Measurements from ENCODE around the gene MAOA.
"Not testable (repeated sequence)": the region's sequence is repeated elsewhere in the genome, so short reads cannot be mapped to it uniquely, and the experiment has no call there.

Gene MAOA

GRCh38 chrX:43656005-43656494 is at the start of gene MAOA:
Gene MAOA, plus strand, starts transcription at chrX:43656299. Its CDS starts 43 bp downstream, at chrX:43656342.
- no peak for DNase-seq (ENCODE audit: low spot score)

DNA sequence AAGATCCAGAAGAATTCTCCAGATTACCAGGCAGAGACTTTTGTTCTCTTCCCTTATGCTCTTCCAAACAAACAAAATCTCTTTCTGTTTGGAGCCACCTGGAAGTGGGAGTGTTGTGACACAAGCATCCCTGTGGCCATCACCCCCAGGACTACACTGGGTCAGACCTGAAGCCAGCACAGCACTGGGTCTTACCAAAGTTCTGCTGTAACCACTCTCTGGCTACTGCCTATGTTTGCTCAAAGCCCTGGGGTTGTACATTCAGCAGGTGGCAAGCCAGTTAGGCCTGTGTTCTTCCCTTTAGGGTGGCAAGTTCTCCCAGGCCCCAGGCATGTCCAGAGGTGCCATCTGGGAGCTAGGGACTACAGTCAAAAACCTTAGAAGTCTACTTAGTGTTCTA is 43.7 kb upstream of the MAOA start:
- no peak for DNase-seq (ENCODE audit: low spot score)

GRCh38 chrX:43615660-43616059 is 40.4 kb upstream of the MAOA start:
- DNase-seq (ENCODE audit: low spot score) = no peak

GRCh38 chrX:43618366-43619205 is 37.5 kb upstream of the MAOA start:
- DNase-seq (ENCODE audit: low spot score) = no peak

- not testable (repeated sequence) for DNase-seq (ENCODE audit: low spot score)
These were observed 36.2 kb upstream of the MAOA start for GRCh38 chrX:43619861-43620260.

DNA sequence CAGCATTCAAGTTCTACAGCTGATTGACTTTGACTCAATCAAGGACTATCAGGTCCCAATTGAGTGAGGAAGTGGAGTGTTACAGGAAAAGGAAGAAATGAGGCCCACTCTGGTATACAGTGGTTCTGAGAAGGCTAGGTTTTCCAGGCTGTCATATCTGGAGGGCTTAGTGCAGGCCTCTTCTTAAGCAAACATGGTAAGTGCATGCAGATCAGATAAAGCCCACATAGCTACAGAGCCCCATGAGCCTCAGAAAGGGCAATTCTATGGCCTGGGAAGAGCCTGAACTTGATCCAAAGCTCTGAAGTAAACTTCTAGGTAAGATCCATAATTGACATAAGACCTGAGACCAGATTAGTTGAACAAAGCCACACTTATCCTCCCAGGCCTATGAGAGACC is 29.0 kb upstream of the MAOA start:
- DNase-seq (ENCODE audit: low spot score) = no peak

DNA sequence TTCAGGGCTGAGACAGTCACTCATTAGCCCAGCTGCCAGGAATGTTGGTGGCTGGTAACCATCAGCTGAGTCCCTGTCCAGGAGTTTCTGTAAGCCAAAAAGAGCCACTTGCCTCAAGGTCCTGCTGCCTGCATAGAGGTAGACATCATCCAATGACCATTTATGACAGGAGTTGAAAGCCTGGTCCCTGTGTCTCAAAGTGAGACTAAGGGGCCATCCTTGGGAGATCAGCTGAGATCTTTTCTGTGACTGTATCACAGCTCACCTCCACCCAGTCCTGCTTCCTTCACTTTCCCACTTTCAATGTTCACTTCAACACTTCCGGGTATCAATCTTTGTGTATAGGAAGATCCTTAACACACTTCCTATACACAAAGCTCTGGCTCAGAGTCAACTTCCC is 28.4 kb upstream of the MAOA start:
- no peak for DNase-seq (ENCODE audit: low spot score)

GRCh38 chrX:43629229-43629628 is 26.9 kb upstream of the MAOA start:
- DNase-seq (ENCODE audit: low spot score) = no peak

GRCh38 chrX:43631841-43632240 is 24.3 kb upstream of the MAOA start:
- no peak for DNase-seq (ENCODE audit: low spot score)

GRCh38 chrX:43633081-43633480 is 23.0 kb upstream of the MAOA start:
- no peak for DNase-seq (ENCODE audit: low spot score)

DNA sequence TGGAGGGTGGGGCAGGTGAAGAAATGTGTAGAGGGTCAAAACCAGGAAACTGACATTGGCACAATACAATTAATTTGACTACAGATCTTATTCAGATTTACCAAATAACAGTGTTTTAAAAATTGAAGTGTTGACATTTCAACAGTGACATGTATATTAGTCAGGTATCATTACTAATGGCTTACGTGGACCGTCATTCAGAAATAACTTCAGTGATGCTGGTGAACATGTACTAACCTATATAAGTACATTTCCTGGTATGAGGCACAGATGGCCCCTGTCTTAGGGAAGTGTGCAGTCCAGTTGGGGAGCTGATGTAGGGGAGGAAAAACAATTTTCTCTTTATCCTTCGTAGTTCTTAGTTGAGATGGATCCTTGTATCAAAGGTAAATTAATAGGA is 22.3 kb upstream of the MAOA start:
- no peak for DNase-seq (ENCODE audit: low spot score)

DNA sequence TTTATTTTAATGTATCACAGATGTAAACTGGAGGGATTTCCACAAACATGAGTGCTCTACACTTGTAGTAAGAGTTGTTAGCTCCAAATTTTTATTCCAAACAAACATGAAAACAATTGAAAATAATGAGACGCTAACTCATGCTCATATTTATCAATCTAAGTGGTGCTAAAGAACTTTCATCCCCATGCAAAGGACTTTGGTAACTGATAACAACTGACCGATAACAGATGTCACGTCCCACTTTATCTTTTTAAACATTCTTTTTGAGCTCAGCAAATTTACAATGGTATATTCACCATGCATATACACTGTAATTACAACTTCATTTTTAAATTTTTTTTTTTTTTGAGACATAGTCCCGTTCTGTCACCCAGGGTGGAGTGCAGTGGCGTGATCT is 15.6 kb upstream of the MAOA start:
- no peak for DNase-seq (ENCODE audit: low spot score)

DNA sequence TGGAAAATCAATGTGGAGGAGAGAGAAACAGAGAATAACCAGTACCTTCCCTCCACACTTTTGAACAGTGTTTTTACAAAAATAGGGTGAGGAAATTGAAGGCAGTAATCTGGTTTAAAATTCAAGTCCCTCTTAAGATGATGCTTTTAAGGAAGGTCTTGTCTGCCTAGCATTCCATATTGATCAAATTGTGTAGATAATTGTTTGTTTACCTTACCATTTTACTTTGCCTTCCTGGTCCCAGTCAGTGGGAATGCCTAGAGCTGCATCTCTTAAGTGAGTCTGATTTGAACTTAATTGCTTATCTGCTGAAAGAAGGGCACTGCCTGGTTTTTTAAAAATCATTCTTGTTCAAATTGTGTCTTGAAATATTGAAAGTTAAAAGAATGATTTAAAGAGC is 14.4 kb upstream of the MAOA start:
- DNase-seq (ENCODE audit: low spot score) = no peak

DNA sequence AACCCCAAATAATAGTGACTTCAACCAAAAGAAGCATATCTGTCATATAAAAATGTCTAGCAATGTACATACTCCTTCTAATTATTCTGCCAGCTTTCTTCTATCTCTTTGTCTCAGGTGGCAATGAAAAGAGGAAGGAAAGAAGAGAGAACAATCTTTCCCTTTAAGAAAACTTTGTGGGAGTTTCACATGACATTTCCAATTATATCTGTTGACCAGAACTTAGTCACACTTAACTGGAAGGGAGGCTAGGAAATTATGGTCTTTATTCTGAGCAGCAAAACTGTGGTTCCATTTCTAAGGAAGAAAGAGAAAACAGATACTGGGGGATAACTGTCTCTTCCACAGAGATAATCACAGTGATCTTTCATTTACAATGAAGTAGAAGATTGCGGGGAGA is 12.9 kb upstream of the MAOA start:
- no peak for DNase-seq (ENCODE audit: low spot score)

- DNase-seq (ENCODE audit: low spot score) = no peak
These were observed 12.4 kb upstream of the MAOA start for GRCh38 chrX:43643662-43644061.

DNA sequence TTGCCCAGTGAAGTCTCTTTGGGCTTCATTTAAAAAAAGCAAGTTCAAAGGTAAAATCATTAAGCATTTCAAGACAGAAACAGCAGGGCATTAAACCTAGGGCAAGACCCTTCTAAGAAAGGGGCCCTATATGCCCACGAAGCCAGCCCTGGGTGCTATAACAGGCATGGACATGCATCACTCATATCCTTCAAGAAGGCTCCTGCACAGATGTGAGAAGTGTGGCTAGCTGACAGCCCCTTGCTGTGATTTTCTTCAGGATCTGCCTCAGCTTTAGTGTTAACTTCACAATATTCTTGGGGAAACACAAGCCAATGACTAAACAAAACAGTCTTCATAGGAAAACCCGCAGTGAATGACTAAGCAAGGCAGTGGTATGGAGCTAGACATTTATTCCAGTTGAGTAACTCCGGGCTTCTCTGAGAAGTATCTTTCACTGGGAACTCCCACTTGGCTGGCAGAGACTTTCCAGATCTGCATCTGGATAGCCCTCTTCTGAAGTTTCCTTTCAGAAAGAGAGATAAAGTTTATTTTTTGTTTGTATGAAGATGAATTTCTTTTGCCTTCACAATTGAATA is 11.9 kb upstream of the MAOA start:
- DNase-seq (ENCODE audit: low spot score) = no peak

- DNase-seq (ENCODE audit: low spot score) = no peak
These were observed 9.3 kb upstream of the MAOA start for GRCh38 chrX:43646800-43647199.

- DNase-seq (ENCODE audit: low spot score) = peak; percentile 65
These were observed 1.5 kb upstream of the MAOA start for GRCh38 chrX:43654431-43655150.

GRCh38 chrX:43655151-43656004 is 721 bp upstream of the MAOA start:
- peak; percentile 2 for DNase-seq (ENCODE audit: low spot score)

DNA sequence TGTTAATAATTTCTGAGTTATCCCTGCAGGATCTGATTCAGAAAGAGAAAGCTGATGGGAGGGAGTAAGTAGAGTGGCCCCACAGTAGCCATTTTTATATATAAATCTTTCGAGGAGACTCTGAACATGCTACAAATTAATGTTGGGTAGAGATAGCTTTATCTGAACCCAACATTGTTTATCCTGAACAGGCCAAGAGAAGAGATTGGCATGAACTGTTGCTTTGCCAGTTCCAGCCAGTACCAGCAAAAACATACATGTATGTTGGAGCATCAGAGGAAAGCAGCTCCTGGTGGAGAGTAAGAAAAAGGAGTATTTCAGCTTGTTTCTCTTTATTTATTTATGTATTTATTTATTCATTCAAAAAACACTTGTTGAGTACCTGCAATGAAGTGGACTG is 1.6 kb downstream of the MAOA start:
- no peak for DNase-seq (ENCODE audit: low spot score)

GRCh38 chrX:43661521-43662240 is 5.6 kb downstream of the MAOA start:
- no peak for DNase-seq (ENCODE audit: low spot score)
